Transverse colon (tissue), 4 donors: ENCODE measurements around the gene MAB21L3. TPM values are rescaled to one million over a fixed set of nuclear protein-coding genes. Genes with fewer than 3 reads are reported as not detected.

Experiments
- DNase-seq: peaks from one replicate; pipeline ENCODE4 v3.0.0-alpha.2; 2019
- H3K27ac ChIP-seq, 4 donors: fragments of 200-600 bp; sonication (generic); 2 replicates each; pipeline ENCODE4 v1.5.1; 2016 to 2018; ENCODE audit warnings: inconsistent platforms in 4 of 4
- H3K27me3 ChIP-seq: fragments of 200-600 bp; sonication (generic); 2 replicates; pipeline ENCODE4 v1.5.1; 2017; ENCODE audit warnings: inconsistent platforms
- H3K36me3 ChIP-seq, 4 donors: fragments of 200-600 bp; sonication (generic); 2 replicates each; pipeline ENCODE4 v1.5.1; 2017 to 2019; ENCODE audit warnings: inconsistent platforms in 4 of 4
- H3K4me1 ChIP-seq, 4 donors: fragments of 200-600 bp; sonication (generic); 2 replicates each; pipeline ENCODE4 v1.5.1; 2017 to 2020; ENCODE audit warnings: inconsistent platforms in 4 of 4
- H3K4me3 ChIP-seq, 4 donors: fragments of 200-600 bp; sonication (generic); 1 replicate in 1 of 4; 2 replicates in 3 of 4; pipeline versions ENCODE4 v1.5.1 to v1.6.1; 2017 to 2019; ENCODE audit warnings: inconsistent platforms in 4 of 4
- H3K9me3 ChIP-seq, 2 donors: fragments of 200-600 bp; sonication (generic); 2 replicates each; pipeline ENCODE4 v1.5.1; 2017 to 2019; ENCODE audit warnings: inconsistent platforms in 2 of 2
- EP300 ChIP-seq: sonication (generic); formaldehyde crosslinking; IDR thresholded peaks from one replicate; pipeline ENCODE4 v1.6.1; 2017; ENCODE audit warnings: antibody characterized with exemption, low read depth
- POLR2A ChIP-seq: fragments of 450-650 bp; IDR thresholded peaks from one replicate; pipeline ENCODE4 v1.6.1; 2016; ENCODE audit warnings: antibody characterized with exemption, mild to moderate bottlenecking, moderate library complexity
- POLR2AphosphoS5 ChIP-seq, 3 donors: sonication (generic); formaldehyde crosslinking; IDR thresholded peaks; one replicate each; pipeline ENCODE4 v1.6.1; 2016; ENCODE audit warnings: antibody characterized with exemption in 3 of 3
- WGBS, 2 donors: methylation state at CpG; one replicate each; pipeline ENCODE4 v1.1.5; 2018; ENCODE audit warnings: low coverage in 1 of 2; 5-methylcytosine and 5-hydroxymethylcytosine counted together
- in situ Hi-C, 4 donors: fragments of 200-750 bp; cut with MboI; loops; one replicate each; pipeline versions ENCODE4 v1.15.0 to v1.15.1; 2017; ENCODE audit warnings: low sequenced_read_pairs in 3 of 4, low pct_ligation_motif_present in 1 of 4, low pct_unique_long_range_greater_than_20kb in 1 of 4
- intact Hi-C: fragments of 100-400 bp; cut with DNase I; formaldehyde crosslinking; loops from one replicate; pipeline ENCODE4 v1.15.1; 2023; ENCODE audit warnings: low total_unique reads
- total RNA-seq, 4 donors: library from RNA; depleted of rRNA; stranded (reverse); fragments of >200 nt; gene quantifications; one replicate each; pipeline ENCODE4 v1.1.0, GENCODE V29; 2016
- TF ChIP-seq, protein P1 (sequence below), 5 experiments: fragments of 200-600 bp in 3 of 5; fragments of 450-650 bp in 2 of 5; sonication (generic) in 3 of 5; IDR thresholded peaks; 1 replicate in 2 of 5; 2 replicates in 3 of 5; pipeline ENCODE4 v1.5.1; 2016 to 2017; ENCODE audit warnings: antibody characterized with exemption in 5 of 5, inconsistent platforms in 3 of 5, mild to moderate bottlenecking in 2 of 5, moderate library complexity in 1 of 5

MAB21L3 gene
- total RNA-seq, 4 donors from 2014 or later: 0.20 to 9.4 (median 4.8) TPM

GRCh38 chr1:116078699-116079223 is 32.4 kb upstream of the MAB21L3 start:
- intact Hi-C loops: no loop called here
- H3K9me3 ChIP-seq: no peaks in the 10 kb centered on the region
- H3K4me3 ChIP-seq: no peak overlapping the region
- no peak for DNase-seq
- no peaks in the 10 kb centered on the region for H3K36me3 ChIP-seq
- WGBS, 2 donors: 72% methylated on average over 4 to 6 of the region's 6 CpGs
- TF ChIP-seq POLR2AphosphoS5 (IDR thresholded peaks at IDR 0.05) (no peak), EP300 (no peak), POLR2A (no peak)
- TF ChIP-seq, protein P1, sequence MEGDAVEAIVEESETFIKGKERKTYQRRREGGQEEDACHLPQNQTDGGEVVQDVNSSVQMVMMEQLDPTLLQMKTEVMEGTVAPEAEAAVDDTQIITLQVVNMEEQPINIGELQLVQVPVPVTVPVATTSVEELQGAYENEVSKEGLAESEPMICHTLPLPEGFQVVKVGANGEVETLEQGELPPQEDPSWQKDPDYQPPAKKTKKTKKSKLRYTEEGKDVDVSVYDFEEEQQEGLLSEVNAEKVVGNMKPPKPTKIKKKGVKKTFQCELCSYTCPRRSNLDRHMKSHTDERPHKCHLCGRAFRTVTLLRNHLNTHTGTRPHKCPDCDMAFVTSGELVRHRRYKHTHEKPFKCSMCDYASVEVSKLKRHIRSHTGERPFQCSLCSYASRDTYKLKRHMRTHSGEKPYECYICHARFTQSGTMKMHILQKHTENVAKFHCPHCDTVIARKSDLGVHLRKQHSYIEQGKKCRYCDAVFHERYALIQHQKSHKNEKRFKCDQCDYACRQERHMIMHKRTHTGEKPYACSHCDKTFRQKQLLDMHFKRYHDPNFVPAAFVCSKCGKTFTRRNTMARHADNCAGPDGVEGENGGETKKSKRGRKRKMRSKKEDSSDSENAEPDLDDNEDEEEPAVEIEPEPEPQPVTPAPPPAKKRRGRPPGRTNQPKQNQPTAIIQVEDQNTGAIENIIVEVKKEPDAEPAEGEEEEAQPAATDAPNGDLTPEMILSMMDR (IDR thresholded peaks at IDR 0.05): no peak
- no peaks in the 10 kb centered on the region for H3K27me3 ChIP-seq
- H3K4me1 ChIP-seq: no peaks in the 10 kb centered on the region
- in situ Hi-C loops: no loop called here
- no peak overlapping the region for H3K27ac ChIP-seq

GRCh38 chr1:116087628-116088027 is 23.6 kb upstream of the MAB21L3 start:
- intact Hi-C loops: no loop called here
- peaks cover 0 to 5% (median 4%) of the 10 kb centered on the region in 4 donors for H3K4me1 ChIP-seq
- no peak for DNase-seq
- no peak overlapping the region for H3K27ac ChIP-seq
- in situ Hi-C loops: no loop called here
- TF ChIP-seq POLR2A (no peak), POLR2AphosphoS5 (IDR thresholded peaks at IDR 0.05) (no peak), EP300 (no peak)
- TF ChIP-seq, protein P1 (IDR thresholded peaks at IDR 0.05): no peak
- peaks cover 13 to 21% of the 10 kb centered on the region in 2 donors for H3K9me3 ChIP-seq
- no peaks in the 10 kb centered on the region for H3K36me3 ChIP-seq
- no peak overlapping the region for H3K4me3 ChIP-seq
- no peaks in the 10 kb centered on the region for H3K27me3 ChIP-seq

DNA sequence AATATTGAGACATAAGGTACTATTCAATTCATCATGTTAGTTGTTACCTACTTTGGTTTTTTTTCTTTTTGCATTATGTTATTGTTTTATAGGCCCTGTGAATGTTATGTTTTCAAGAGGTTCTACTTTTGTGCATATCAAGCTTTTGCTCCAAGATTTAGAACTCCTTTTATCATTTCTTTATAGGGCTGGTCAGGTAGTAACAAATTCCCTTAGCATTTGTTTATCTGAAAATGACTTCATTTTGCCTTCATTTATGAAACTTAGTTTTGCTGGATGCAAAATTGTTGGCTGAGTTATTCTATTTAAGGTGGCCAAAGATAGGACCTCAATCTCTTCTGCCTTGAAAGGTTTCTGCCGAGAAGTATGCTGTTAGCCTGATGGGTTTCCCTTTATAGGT is 21.3 kb upstream of the MAB21L3 start:
- in situ Hi-C loops: no loop called here
- no peak for TF ChIP-seq POLR2AphosphoS5 (IDR thresholded peaks at IDR 0.05)
- TF ChIP-seq, protein P1 (IDR thresholded peaks at IDR 0.05): no peak
- no peak for TF ChIP-seq EP300
- no peak for TF ChIP-seq POLR2A
- no peak overlapping the region for H3K4me3 ChIP-seq
- peaks cover 0 to 11% (median 6%) of the 10 kb centered on the region in 4 donors for H3K4me1 ChIP-seq
- H3K9me3 ChIP-seq: peaks cover 13 to 21% of the 10 kb centered on the region in 2 donors
- intact Hi-C loops: no loop called here
- WGBS, 2 donors: 67 to 96% methylated on average over 1 of the region's 1 CpG
- no peak overlapping the region for H3K27ac ChIP-seq
- no peaks in the 10 kb centered on the region for H3K36me3 ChIP-seq
- no peaks in the 10 kb centered on the region for H3K27me3 ChIP-seq
- DNase-seq: no peak

DNA sequence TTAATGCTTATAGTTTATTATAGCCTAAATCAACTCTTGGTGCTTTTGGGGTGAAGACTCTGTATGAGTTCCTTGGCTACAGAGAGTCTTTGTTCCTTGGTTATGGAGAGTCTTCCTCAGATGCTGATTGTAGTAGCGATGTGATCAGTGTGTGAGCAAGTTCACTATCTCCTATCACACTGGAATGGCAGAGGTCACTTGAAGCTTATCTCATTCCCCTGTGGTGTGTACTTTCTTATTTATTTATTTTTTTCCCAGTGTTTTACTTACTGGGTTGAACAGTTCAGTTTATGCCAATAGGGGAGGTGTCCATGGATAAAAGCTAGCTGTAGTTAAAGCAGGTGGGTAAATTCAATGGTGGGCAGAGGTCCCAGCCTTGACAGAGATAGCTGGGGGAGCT is 20.1 kb upstream of the MAB21L3 start:
- no peaks in the 10 kb centered on the region for H3K36me3 ChIP-seq
- H3K27ac ChIP-seq: no peak overlapping the region
- no peaks in the 10 kb centered on the region for H3K27me3 ChIP-seq
- in situ Hi-C loops: no loop called here
- intact Hi-C loops: no loop called here
- H3K9me3 ChIP-seq: peaks cover 18 to 28% of the 10 kb centered on the region in 2 donors
- WGBS, 2 donors: 100% methylated on average over 1 of the region's 1 CpG
- no peak for DNase-seq
- peaks cover 0 to 11% (median 6%) of the 10 kb centered on the region in 4 donors for H3K4me1 ChIP-seq
- H3K4me3 ChIP-seq: no peak overlapping the region
- TF ChIP-seq, protein P1 (IDR thresholded peaks at IDR 0.05): no peak
- TF ChIP-seq POLR2AphosphoS5 (IDR thresholded peaks at IDR 0.05): no peak
- no peak for TF ChIP-seq POLR2A
- TF ChIP-seq EP300: no peak
